Measurements from ENCODE around the gene KPNA2. TPM values are rescaled to one million over a fixed set of nuclear protein-coding genes. Genes with fewer than 3 reads are reported as not detected.

The KPNA2 gene
- total and polyA plus RNA-seq, 10 of the 15 experiments (the other 5 are each of a cell fraction or from before 2014, with no cell fraction given): 202 to 731 (median 283) TPM

- CTCF ChIA-PET: no interaction called here
- TF ChIP-seq CUX1 (IDR thresholded peaks at IDR 0.05; ENCODE audit: insufficient replicate concordance, low read depth, low read length): no peak
- no peak for TF ChIP-seq CBFB (IDR thresholded peaks at IDR 0.05; ENCODE audit: low read depth)
- TF ChIP-seq EZH2 (IDR thresholded peaks at IDR 0.05; ENCODE audit: borderline replicate concordance, control insufficient read depth, low read depth, low read length): no peak
- TF ChIP-seq, protein P1, sequence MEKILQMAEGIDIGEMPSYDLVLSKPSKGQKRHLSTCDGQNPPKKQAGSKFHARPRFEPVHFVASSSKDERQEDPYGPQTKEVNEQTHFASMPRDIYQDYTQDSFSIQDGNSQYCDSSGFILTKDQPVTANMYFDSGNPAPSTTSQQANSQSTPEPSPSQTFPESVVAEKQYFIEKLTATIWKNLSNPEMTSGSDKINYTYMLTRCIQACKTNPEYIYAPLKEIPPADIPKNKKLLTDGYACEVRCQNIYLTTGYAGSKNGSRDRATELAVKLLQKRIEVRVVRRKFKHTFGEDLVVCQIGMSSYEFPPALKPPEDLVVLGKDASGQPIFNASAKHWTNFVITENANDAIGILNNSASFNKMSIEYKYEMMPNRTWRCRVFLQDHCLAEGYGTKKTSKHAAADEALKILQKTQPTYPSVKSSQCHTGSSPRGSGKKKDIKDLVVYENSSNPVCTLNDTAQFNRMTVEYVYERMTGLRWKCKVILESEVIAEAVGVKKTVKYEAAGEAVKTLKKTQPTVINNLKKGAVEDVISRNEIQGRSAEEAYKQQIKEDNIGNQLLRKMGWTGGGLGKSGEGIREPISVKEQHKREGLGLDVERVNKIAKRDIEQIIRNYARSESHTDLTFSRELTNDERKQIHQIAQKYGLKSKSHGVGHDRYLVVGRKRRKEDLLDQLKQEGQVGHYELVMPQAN (conservative IDR thresholded peaks at IDR 0.05): no peak
- TF ChIP-seq, protein P2, sequence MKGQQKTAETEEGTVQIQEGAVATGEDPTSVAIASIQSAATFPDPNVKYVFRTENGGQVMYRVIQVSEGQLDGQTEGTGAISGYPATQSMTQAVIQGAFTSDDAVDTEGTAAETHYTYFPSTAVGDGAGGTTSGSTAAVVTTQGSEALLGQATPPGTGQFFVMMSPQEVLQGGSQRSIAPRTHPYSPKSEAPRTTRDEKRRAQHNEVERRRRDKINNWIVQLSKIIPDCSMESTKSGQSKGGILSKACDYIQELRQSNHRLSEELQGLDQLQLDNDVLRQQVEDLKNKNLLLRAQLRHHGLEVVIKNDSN (IDR thresholded peaks at IDR 0.05; ENCODE audit: borderline replicate concordance, extremely low read length, insufficient read depth, low read depth, low read length): no peak
- TF ChIP-seq IRF4 (IDR thresholded peaks at IDR 0.05; ENCODE audit: low read depth, low read length): no peak
- TF ChIP-seq, protein P3, sequence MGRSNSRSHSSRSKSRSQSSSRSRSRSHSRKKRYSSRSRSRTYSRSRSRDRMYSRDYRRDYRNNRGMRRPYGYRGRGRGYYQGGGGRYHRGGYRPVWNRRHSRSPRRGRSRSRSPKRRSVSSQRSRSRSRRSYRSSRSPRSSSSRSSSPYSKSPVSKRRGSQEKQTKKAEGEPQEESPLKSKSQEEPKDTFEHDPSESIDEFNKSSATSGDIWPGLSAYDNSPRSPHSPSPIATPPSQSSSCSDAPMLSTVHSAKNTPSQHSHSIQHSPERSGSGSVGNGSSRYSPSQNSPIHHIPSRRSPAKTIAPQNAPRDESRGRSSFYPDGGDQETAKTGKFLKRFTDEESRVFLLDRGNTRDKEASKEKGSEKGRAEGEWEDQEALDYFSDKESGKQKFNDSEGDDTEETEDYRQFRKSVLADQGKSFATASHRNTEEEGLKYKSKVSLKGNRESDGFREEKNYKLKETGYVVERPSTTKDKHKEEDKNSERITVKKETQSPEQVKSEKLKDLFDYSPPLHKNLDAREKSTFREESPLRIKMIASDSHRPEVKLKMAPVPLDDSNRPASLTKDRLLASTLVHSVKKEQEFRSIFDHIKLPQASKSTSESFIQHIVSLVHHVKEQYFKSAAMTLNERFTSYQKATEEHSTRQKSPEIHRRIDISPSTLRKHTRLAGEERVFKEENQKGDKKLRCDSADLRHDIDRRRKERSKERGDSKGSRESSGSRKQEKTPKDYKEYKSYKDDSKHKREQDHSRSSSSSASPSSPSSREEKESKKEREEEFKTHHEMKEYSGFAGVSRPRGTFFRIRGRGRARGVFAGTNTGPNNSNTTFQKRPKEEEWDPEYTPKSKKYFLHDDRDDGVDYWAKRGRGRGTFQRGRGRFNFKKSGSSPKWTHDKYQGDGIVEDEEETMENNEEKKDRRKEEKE (IDR thresholded peaks at IDR 0.05): no peak
- TF ChIP-seq ZNF687 (IDR thresholded peaks at IDR 0.05): no peak
These were observed 38.7 kb downstream of the KPNA2 start for GRCh38 chr17:68074279-68074678.

More at GRCh38 chr17:68074279-68074678, 38.7 kb downstream of the KPNA2 start:
- no peaks in the 10 kb centered on the region for H3K27me3 ChIP-seq (replicated peaks in 1 of 2; ENCODE audit: control insufficient read depth in 2 of 2, insufficient read depth in 2 of 2, low read length in 1 of 2)
- 54% methylated on average over 4 of the region's 4 CpGs for WGBS (ENCODE audit: insufficient coverage, insufficient replicate concordance, low lambda C conversion rate, missing lambda C conversion rate)
- no peaks in the 10 kb centered on the region for H3K9me3 ChIP-seq (replicated peaks; ENCODE audit: control insufficient read depth, insufficient read depth, low read length)
- H3K4me1 ChIP-seq (ENCODE audit: control insufficient read depth, insufficient read depth, low read length): no peaks in the 10 kb centered on the region
- no peak overlapping the region for H3K4me2 ChIP-seq (ENCODE audit: control insufficient read depth, insufficient read depth)
- RAD21 ChIA-PET (ENCODE audit: unreplicated experiment): no interaction called here
- no peaks in the 10 kb centered on the region for H3K79me2 ChIP-seq (ENCODE audit: control insufficient read depth, insufficient read depth, low read length)
- no peak overlapping the region for H2AFZ ChIP-seq (ENCODE audit: control insufficient read depth, low read depth, low read length)
- DNase-seq (ENCODE audit: low read depth, low spot score): no peak
- no peak for FAIRE-seq
- H3K27ac ChIP-seq (ENCODE audit: control insufficient read depth, insufficient read depth): no peak overlapping the region
- no TSS peak for BruUV-seq (replicated peaks)
- POLR2A ChIA-PET: interaction anchor here (0.7 kb wide), 2 partner anchors 94 to 238 kb away, joined by 3 to 7 read pairs; no protein-coding TSS in a partner anchor
- H3K9ac ChIP-seq (ENCODE audit: control insufficient read depth, insufficient read depth, low read length): no peak overlapping the region
- no peaks in the 10 kb centered on the region for H4K20me1 ChIP-seq (ENCODE audit: control insufficient read depth, insufficient read depth)
- ATAC-seq: no peak
- H3K36me3 ChIP-seq (ENCODE audit: control insufficient read depth in 2 of 2, insufficient read depth in 2 of 2, low read length in 1 of 2): no peaks in the 10 kb centered on the region
- intact Hi-C loops (cut with micrococcal nuclease; ENCODE audit: unreplicated experiment) (no loop called here), in situ Hi-C loops (cut with MboI) (no loop called here)
- no peak overlapping the region for H3K4me3 ChIP-seq
- SMC1A ChIA-PET (ENCODE audit: uncharacterized antibody, unreplicated experiment): no interaction called here

All from GM12878 (cell line).